Measurements from ENCODE around the gene SLC13A4.
"Not testable (repeated sequence)": the region's sequence is repeated elsewhere in the genome, so short reads cannot be mapped to it uniquely, and the experiment has no call there.

SLC13A4 gene

DNA sequence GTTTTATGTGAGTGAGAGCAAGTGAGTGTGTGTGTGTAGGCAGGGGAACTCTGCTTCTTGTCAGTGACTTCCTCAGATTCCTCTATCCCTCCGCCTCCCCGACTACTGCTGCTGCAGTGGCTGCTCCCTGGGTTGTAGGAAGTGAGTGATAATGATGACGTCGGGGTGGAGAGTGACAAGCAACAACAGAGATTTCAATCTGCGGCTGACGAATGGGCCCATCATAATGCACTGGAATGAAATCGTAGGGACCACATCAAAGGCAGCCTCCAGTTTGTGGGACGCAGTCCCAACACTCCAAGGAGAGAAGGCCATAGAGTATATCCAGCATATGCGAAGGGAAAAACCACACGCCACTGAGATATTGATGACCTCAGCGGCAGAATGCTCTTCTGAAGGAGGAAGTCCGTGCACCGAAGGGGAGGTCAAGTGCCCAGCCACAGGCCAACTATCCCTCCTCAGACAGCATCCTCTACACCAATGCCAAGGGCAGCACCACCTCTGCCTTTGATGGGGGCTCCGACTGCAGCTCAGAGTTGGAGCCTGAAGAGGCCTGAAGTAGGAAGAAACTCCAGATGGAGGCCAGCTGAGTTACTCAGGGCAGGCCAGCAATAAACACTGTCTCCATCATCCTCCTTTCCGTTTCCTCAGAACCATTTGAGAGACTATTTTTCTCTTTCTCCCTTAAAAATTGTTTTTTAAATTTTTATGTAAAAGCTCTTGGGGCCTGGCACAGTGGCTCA, 77.0 kb downstream of the SLC13A4 start:
- peaks cover 36% of the 10 kb centered on the region for H3K36me3 ChIP-seq (ENCODE audit: insufficient read depth, low read depth, low read length)
- H3K9ac ChIP-seq (ENCODE audit: low read depth, low read length) = no peak overlapping the region

DNA sequence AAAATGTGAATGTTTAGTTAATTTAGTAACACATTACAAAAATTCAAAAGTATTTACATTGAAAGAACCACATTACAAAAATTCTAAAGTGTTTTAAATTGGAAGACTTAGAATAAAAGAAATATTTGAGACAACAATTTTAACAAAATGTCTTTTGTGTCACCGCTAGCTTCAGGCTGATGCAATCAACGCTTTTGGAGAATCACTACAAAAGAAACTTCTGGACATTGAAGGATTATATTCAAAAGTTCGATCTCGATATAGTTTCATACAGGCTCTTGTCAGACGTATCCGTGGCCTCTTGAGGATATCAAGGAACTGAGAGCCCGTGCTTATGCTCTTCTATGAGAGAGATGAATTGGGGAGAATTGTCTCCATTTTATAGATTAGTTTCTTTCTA, 79.8 kb downstream of the SLC13A4 start:
- Histone ChIP-seq H3K9ac (ENCODE audit: low read depth, low read length) (no peak overlapping the region), H3K27ac (ENCODE audit: low read length) (no peak overlapping the region), H3K4me3 (ENCODE audit: low read length) (no peak overlapping the region), H3K36me3 (ENCODE audit: insufficient read depth, low read depth, low read length) (peaks cover 64% of the 10 kb centered on the region), H3K4me1 (ENCODE audit: insufficient read depth, low read length) (0 out of 2 replicates have a peak, but pooled peaks cover 2% of the 10 kb centered on the region), H3K9me3 (ENCODE audit: insufficient read depth, low read depth, low read length) (no peaks in the 10 kb centered on the region), H3K27me3 (ENCODE audit: insufficient read depth, low read length) (no peaks in the 10 kb centered on the region)

More for the DNA sequence above, 77.0 kb downstream of the SLC13A4 start:
- no peaks in the 10 kb centered on the region for H3K27me3 ChIP-seq (ENCODE audit: insufficient read depth, low read length)
- no peaks in the 10 kb centered on the region for H3K9me3 ChIP-seq (ENCODE audit: insufficient read depth, low read depth, low read length)
- no peak overlapping the region for H3K27ac ChIP-seq (ENCODE audit: low read length)
- H3K4me1 ChIP-seq (ENCODE audit: insufficient read depth, low read length) = 0 out of 2 replicates have a peak, but pooled peaks cover 3% of the 10 kb centered on the region
- no peak overlapping the region for H3K4me3 ChIP-seq (ENCODE audit: low read length)

DNA sequence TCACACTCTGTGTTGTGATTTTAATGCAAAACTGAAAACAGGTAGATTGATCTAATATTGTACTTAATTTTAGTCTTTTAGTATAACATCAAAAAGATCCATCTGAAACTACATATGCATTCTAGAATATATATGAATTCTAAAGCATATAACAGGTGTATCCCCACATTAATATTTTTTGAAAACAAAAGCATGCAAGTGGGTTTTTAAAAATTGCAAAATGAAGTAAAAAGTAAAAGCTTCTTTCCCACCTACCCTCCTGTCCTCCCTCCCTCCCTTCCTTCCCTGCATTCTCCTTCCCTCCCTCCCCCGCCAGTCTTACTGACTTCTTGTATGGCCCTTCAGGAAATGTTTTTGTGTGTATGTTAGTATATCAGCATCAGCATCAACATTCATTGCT, 80.2 kb downstream of the SLC13A4 start:
- H3K4me1 ChIP-seq (ENCODE audit: insufficient read depth, low read length) = no peaks in the 10 kb centered on the region
- no peak overlapping the region for H3K27ac ChIP-seq (ENCODE audit: low read length)
- no peaks in the 10 kb centered on the region for H3K27me3 ChIP-seq (ENCODE audit: insufficient read depth, low read length)
- no peak overlapping the region for H3K9ac ChIP-seq (ENCODE audit: low read depth, low read length)
- H3K9me3 ChIP-seq (ENCODE audit: insufficient read depth, low read depth, low read length) = no peaks in the 10 kb centered on the region
- no peak overlapping the region for H3K4me3 ChIP-seq (ENCODE audit: low read length)
- H3K36me3 ChIP-seq (ENCODE audit: insufficient read depth, low read depth, low read length) = peaks cover 69% of the 10 kb centered on the region

DNA sequence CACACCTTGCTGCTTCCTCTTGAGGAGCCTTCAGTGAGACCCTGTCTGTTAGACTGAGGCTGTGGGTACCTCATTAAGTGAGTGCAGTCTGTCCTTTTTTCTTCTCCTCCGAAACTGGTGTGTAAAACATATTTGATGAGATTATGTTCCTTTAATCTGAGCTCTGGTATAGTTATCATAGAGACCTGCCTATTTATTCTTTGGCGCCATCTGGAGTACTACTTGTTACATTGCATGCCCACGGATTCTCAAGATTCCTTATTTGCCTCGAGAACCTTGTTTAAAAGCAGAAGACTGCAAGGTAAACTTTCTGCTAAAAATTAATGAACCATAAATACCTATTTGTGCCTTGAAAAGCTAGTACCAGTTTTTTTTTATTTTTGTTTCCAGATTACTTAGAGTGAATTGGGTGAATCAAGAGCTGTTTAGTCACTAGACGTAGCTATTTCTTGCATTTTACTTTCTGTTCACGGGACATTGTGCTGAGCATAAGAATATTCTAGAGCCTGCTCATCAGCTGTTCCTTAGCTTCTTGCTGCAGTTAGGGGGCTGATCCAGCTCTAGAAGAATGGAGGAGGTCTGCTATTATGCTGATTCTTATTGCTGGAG, 82.6 kb downstream of the SLC13A4 start:
- Histone ChIP-seq H3K9ac (ENCODE audit: low read depth, low read length) (no peak overlapping the region), H3K27ac (ENCODE audit: low read length) (no peak overlapping the region), H3K36me3 (ENCODE audit: insufficient read depth, low read depth, low read length) (peaks cover 92% of the 10 kb centered on the region), H3K27me3 (ENCODE audit: insufficient read depth, low read length) (no peaks in the 10 kb centered on the region), H3K4me3 (ENCODE audit: low read length) (no peak overlapping the region), H3K9me3 (ENCODE audit: insufficient read depth, low read depth, low read length) (no peaks in the 10 kb centered on the region), H3K4me1 (ENCODE audit: insufficient read depth, low read length) (no peaks in the 10 kb centered on the region)

DNA sequence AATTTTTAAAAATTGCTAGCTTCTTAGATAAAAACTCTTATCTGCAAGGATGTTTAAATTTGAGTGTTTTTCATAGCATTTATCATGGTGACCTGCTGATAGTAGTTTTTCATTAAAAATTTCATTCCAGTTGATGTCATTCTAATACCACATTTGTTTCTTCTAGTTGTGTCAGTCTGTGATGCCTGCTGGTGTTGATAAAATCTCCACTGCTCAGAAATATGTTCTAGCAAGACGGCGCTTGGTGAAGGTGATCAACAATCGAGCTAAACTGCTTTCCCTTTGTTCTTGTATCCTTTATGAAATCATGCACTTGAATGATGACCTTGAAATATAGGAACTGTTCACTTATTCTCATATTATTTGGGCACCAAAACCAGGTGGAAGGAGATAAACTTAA, 83.3 kb downstream of the SLC13A4 start:
- Histone ChIP-seq H3K4me1 (ENCODE audit: insufficient read depth, low read length) (no peaks in the 10 kb centered on the region), H3K36me3 (ENCODE audit: insufficient read depth, low read depth, low read length) (peaks cover 99% of the 10 kb centered on the region), H3K9ac (ENCODE audit: low read depth, low read length) (no peak overlapping the region), H3K4me3 (ENCODE audit: low read length) (no peak overlapping the region), H3K27ac (ENCODE audit: low read length) (no peak overlapping the region), H3K27me3 (ENCODE audit: insufficient read depth, low read length) (no peaks in the 10 kb centered on the region), H3K9me3 (ENCODE audit: insufficient read depth, low read depth, low read length) (no peaks in the 10 kb centered on the region)

DNA sequence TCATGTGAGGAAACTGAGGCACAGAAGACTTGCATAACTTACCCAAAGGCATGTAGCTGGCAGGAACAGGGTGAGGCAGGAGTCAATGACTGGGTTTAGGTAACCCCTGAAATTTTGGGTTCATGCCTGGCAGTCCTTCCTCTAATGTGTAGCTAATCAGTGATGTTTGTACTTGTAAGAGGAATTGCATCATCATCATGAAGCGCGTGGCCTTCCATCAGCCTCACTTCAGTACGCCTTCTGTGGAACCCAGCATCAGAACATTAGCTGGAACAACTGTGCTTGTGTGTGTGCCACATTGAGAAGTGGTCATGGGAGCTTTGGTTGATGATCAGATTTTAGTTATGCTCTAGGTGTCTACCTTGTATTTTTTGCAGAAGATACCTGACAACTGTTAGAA, 83.8 kb downstream of the SLC13A4 start:
- Histone ChIP-seq H3K36me3 (ENCODE audit: insufficient read depth, low read depth, low read length) (peaks cover 100% of the 10 kb centered on the region), H3K9ac (ENCODE audit: low read depth, low read length) (no peak overlapping the region), H3K27me3 (ENCODE audit: insufficient read depth, low read length) (no peaks in the 10 kb centered on the region), H3K27ac (ENCODE audit: low read length) (no peak overlapping the region), H3K4me1 (ENCODE audit: insufficient read depth, low read length) (no peaks in the 10 kb centered on the region), H3K4me3 (ENCODE audit: low read length) (no peak overlapping the region), H3K9me3 (ENCODE audit: insufficient read depth, low read depth, low read length) (no peaks in the 10 kb centered on the region)

DNA sequence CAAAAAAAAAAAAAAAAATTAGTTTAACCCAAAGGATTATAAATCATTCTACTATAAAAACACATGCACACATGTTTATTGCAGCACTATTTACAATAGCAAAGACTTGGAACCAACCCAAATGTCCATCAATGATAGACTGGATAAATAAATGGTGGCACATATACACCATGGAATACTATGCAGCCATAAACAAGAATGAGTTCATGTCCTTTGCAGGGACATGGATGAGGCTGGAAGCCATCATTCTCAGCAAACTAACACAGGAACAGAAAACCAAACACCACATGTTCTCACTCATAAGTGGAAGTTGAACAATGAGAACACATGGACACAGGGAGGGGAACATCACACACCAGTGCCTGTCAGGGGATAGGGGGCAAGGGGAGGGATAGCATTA, 88.3 kb downstream of the SLC13A4 start:
- H3K27ac ChIP-seq (ENCODE audit: low read length); H3K9me3 ChIP-seq (ENCODE audit: insufficient read depth, low read depth, low read length); H3K4me3 ChIP-seq (ENCODE audit: low read length); H3K9ac ChIP-seq (ENCODE audit: low read depth, low read length); H3K4me1 ChIP-seq (ENCODE audit: insufficient read depth, low read length); H3K27me3 ChIP-seq (ENCODE audit: insufficient read depth, low read length): not testable (repeated sequence)
- H3K36me3 ChIP-seq (ENCODE audit: insufficient read depth, low read depth, low read length) = peaks cover 99% of the 10 kb centered on the region

DNA sequence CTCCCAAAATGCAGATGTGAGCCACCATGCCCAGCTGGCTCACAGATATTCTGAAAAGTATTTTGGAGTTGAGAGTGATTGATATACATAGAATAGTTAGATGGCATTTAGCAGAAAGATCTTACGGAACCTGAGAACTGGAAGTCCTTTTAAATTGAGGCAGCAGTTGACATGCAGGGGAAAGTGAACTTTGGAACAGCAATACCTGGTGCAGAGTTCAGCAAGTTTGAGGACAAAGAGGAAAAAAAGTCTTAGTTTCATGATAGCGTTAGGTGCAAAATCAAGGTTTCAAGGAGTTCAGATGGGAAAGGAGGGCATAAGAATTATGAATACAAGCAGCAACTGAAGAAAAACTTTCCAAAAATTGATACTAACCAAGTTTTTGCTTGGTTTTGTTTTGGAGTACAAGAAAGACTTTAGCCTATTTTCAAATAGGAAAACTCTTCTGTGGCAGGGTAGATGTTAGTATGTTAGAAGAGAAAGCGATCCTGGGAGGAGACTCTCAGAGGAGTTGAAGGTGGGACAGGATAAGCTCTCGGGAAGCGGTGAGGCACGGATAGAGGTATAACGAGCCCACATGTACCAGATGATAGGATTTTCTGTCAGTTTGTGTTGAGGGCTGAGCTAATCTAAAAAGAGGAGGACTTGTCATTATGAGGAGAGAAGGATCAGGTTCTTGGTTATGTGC, 93.7 kb downstream of the SLC13A4 start:
- H3K9ac ChIP-seq (ENCODE audit: low read depth, low read length) = no peak overlapping the region
- H3K27me3 ChIP-seq (ENCODE audit: insufficient read depth, low read length) = no peaks in the 10 kb centered on the region
- H3K27ac ChIP-seq (ENCODE audit: low read length) = no peak overlapping the region
- H3K4me3 ChIP-seq (ENCODE audit: low read length) = no peak overlapping the region
- H3K9me3 ChIP-seq (ENCODE audit: insufficient read depth, low read depth, low read length) = no peaks in the 10 kb centered on the region
- peaks cover 99% of the 10 kb centered on the region for H3K36me3 ChIP-seq (ENCODE audit: insufficient read depth, low read depth, low read length)
- H3K4me1 ChIP-seq (ENCODE audit: insufficient read depth, low read length) = no peaks in the 10 kb centered on the region

Measured in iPS-20b (cell line).